ENCODE measurements around the gene CSNK1G1. TPM values are rescaled to one million over a fixed set of nuclear protein-coding genes. Genes with fewer than 3 reads are reported as not detected.
A peak's percentile ranks its signal among the peaks of the same experiment; 100 is the strongest.

The CSNK1G1 gene
- total RNA-seq, 1 experiment from 2014 or later = 23.9 TPM

- intact Hi-C loops (cut with micrococcal nuclease; ENCODE audit: unreplicated experiment) = no loop called here
Measured at GRCh38 chr15:64163659-64164362, 192.2 kb downstream of the CSNK1G1 start.

GRCh38 chr15:64162869-64163658 is 192.9 kb downstream of the CSNK1G1 start, which contains the start of gene PPIB:
Gene PPIB (minus strand): TSS chr15:64163022. CDS start chr15:64162986, 36 bp downstream.
- Mint-ChIP-seq H3K36me3 (ENCODE audit: insufficient read depth, unreplicated experiment) (peaks cover 56% of the 10 kb centered on the region), H3K27me3 (ENCODE audit: unreplicated experiment) (no peaks in the 10 kb centered on the region), H3K4me1 (ENCODE audit: low read depth, unreplicated experiment) (peaks cover 36% of the 10 kb centered on the region), H3K27ac (ENCODE audit: unreplicated experiment) (peak within 1 kb of the TSS; percentile 90), H3K9me3 (ENCODE audit: low read depth, unreplicated experiment) (no peaks in the 10 kb centered on the region), H3K4me3 (ENCODE audit: low read depth, unreplicated experiment) (peak within 1 kb of the TSS; percentile 91)
- intact Hi-C loops (cut with micrococcal nuclease; ENCODE audit: unreplicated experiment) = no loop called here
- CTCF ChIA-PET = interaction anchor here (0.5 to 1.6 kb wide), 10 partner anchors 10 to 565 kb away, joined by 3 to 10 read pairs (median 4); partner anchors contain the start of genes CIAO2A, CSNK1G1 and TRIP4
- DNase-seq = peak; percentile 99
- no TSS peak for BruUV-seq (replicated peaks)
- TF ChIP-seq CTCF (IDR thresholded peaks at IDR 0.05; ENCODE audit: unreplicated experiment) = peak; percentile 32

More at GRCh38 chr15:64163659-64164362, 192.2 kb downstream of the CSNK1G1 start:
- Mint-ChIP-seq H3K9me3 (ENCODE audit: low read depth, unreplicated experiment) (no peaks in the 10 kb centered on the region), H3K27me3 (ENCODE audit: unreplicated experiment) (no peaks in the 10 kb centered on the region), H3K36me3 (ENCODE audit: insufficient read depth, unreplicated experiment) (peaks cover 53% of the 10 kb centered on the region), H3K4me1 (ENCODE audit: low read depth, unreplicated experiment) (peaks cover 28% of the 10 kb centered on the region), H3K27ac (ENCODE audit: unreplicated experiment) (peak overlapping the region; percentile 51), H3K4me3 (ENCODE audit: low read depth, unreplicated experiment) (peak overlapping the region; percentile 91)
- no peak for DNase-seq
- CTCF ChIA-PET = interaction anchor here (0.5 to 1.6 kb wide), 10 partner anchors 11 to 1039 kb away, joined by 3 to 10 read pairs (median 4); partner anchors contain the start of genes CIAO2A, CSNK1G1 and TRIP4
- TF ChIP-seq CTCF (IDR thresholded peaks at IDR 0.05; ENCODE audit: unreplicated experiment) = no peak
- BruUV-seq (replicated peaks) = no TSS peak

GRCh38 chr15:64162478-64162868 is 193.5 kb downstream of the CSNK1G1 start:
- H3K4me3 Mint-ChIP-seq (ENCODE audit: low read depth, unreplicated experiment) = peak overlapping the region; percentile 91
- H3K4me1 Mint-ChIP-seq (ENCODE audit: low read depth, unreplicated experiment) = peaks cover 41% of the 10 kb centered on the region
- no peaks in the 10 kb centered on the region for H3K9me3 Mint-ChIP-seq (ENCODE audit: low read depth, unreplicated experiment)
- peak overlapping the region; percentile 90 for H3K27ac Mint-ChIP-seq (ENCODE audit: unreplicated experiment)
- no peaks in the 10 kb centered on the region for H3K27me3 Mint-ChIP-seq (ENCODE audit: unreplicated experiment)
- no peak for DNase-seq
- intact Hi-C loops (cut with micrococcal nuclease; ENCODE audit: unreplicated experiment) = no loop called here
- CTCF ChIA-PET = interaction anchor here (0.5 to 1.6 kb wide), 4 partner anchors 9 to 217 kb away, joined by 3 to 10 read pairs (median 4); partner anchors contain the start of gene CSNK1G1
- TF ChIP-seq CTCF (IDR thresholded peaks at IDR 0.05; ENCODE audit: unreplicated experiment) = no peak
- BruUV-seq (replicated peaks) = no TSS peak
- peaks cover 61% of the 10 kb centered on the region for H3K36me3 Mint-ChIP-seq (ENCODE audit: insufficient read depth, unreplicated experiment)

- intact Hi-C loops (cut with micrococcal nuclease; ENCODE audit: unreplicated experiment) = no loop called here
- Mint-ChIP-seq H3K27ac (ENCODE audit: unreplicated experiment) (peak overlapping the region; percentile 90), H3K36me3 (ENCODE audit: insufficient read depth, unreplicated experiment) (peaks cover 67% of the 10 kb centered on the region), H3K4me1 (ENCODE audit: low read depth, unreplicated experiment) (peaks cover 41% of the 10 kb centered on the region), H3K27me3 (ENCODE audit: unreplicated experiment) (no peaks in the 10 kb centered on the region), H3K9me3 (ENCODE audit: low read depth, unreplicated experiment) (no peaks in the 10 kb centered on the region), H3K4me3 (ENCODE audit: low read depth, unreplicated experiment) (peak overlapping the region; percentile 91)
- TSS peak; percentile 83 for BruUV-seq (replicated peaks)
- TF ChIP-seq CTCF (IDR thresholded peaks at IDR 0.05; ENCODE audit: unreplicated experiment) = no peak
- no peak for DNase-seq
- CTCF ChIA-PET = interaction anchor here (0.6 to 1.6 kb wide), 3 partner anchors 9 to 192 kb away, joined by 3 to 10 read pairs (median 3); no protein-coding TSS in a partner anchor
Measured at GRCh38 chr15:64161688-64162477, 194.1 kb downstream of the CSNK1G1 start.
